PC-9 (cell line): Measurements from ENCODE around the gene SLAMF1.

ENCODE experiments used
- EZH2 ChIP-seq: fragments of 200-600 bp; sonication (generic); IDR thresholded peaks from 2 replicates; pipeline ENCODE4 v1.8.0; 2017; ENCODE audit warnings: antibody characterized with exemption, low read depth
- TF ChIP-seq, protein P1 (sequence below): fragments of 200-600 bp; sonication (generic); conservative IDR thresholded peaks from 2 replicates; pipeline ENCODE4 v1.6.1; 2017; ENCODE audit warnings: mixed run types, antibody characterized with exemption, mild to moderate bottlenecking, moderate library complexity

DNA sequence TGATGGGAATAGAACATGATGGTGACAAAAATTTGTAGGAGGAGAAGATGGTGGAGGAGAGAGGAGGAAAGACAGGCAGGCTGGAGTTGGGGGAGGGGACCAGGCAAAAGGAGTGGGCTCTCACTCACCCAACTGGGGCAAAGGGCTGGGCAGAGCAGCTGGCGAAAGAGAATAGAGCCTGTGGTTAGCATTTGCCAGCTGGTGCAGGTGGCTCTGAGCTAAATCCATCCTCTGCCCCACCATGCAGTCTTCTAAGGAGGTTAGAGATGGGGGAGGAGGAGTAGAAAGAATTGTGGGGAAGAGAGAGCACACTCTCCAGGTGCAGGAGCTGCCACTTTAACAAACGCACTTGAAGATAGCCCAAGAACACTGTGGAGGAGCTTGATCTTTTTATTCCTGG lies 27.6 kb upstream of the SLAMF1 start:
- TF ChIP-seq, protein P1, sequence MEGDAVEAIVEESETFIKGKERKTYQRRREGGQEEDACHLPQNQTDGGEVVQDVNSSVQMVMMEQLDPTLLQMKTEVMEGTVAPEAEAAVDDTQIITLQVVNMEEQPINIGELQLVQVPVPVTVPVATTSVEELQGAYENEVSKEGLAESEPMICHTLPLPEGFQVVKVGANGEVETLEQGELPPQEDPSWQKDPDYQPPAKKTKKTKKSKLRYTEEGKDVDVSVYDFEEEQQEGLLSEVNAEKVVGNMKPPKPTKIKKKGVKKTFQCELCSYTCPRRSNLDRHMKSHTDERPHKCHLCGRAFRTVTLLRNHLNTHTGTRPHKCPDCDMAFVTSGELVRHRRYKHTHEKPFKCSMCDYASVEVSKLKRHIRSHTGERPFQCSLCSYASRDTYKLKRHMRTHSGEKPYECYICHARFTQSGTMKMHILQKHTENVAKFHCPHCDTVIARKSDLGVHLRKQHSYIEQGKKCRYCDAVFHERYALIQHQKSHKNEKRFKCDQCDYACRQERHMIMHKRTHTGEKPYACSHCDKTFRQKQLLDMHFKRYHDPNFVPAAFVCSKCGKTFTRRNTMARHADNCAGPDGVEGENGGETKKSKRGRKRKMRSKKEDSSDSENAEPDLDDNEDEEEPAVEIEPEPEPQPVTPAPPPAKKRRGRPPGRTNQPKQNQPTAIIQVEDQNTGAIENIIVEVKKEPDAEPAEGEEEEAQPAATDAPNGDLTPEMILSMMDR = no peak
- no peak for TF ChIP-seq EZH2
